ENCODE data around the gene NCAPD3.
"Not testable (repeated sequence)": the region's sequence is repeated elsewhere in the genome, so short reads cannot be mapped to it uniquely, and the experiment has no call there.

Gene NCAPD3

DNA sequence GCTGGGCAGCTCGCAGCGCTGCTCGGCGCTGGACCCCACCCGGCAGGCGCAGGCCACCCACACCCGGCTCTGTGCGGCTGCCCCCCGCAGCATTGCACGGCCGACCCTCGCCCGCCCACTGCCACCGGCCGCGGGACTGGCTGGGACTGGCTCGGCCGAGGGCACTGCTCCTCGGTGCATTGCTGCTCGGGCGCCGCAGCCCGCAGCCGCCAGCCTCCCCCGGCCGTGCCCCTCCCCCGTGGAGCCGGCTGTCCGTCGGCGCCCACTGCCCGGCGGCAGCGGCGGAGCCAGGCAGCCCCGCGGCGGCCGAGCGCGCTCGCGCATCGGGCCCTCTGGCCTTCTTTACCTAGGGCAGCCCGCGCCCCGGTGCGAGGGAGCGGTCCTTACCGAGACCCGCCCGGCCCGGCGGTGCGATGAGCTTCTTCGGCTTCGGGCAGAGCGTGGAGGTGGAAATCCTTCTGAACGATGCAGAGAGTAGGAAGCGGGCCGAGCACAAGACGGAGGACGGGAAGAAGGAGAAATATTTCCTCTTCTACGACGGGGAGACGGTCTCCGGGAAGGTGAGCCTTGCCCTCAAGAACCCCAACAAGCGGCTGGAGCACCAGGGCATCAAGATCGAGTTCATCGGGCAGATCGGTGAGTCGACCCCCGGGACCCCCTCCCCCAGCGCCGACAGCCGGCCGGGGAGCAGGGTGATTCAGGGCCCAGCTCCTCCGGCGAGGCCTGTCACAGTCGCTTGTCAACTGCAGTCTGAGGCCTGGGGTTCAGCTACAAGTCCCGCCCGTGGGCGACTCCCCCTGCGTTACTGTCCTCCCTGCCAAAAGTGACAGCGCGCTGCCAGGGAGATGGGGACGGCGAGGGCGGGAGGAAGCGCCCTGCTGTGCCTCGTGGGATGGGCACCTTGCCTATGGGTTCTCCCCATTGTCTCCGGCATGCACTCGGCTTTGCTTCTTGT is 1.2 kb upstream of the NCAPD3 start:
- DNase-seq (ENCODE audit: low read depth) = no peak

DNA sequence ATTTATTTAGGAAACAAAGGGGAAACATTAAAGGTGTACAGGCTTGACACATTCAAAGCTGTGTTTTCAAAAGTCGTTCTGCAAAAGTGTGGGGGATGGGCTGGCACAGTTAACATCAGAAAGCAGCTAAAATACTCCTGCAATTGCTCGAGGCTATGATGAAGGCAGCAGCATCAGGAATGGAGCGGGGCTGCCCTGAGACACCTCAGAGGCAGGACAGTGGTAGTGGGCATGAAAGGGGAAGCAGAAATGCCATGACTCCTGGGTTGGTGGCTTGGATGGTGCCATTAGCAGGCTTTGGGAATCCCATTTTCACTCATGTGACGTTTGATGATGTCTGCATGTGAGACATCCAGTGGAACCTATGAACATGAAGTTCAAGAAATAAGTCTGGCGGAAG is 646 bp downstream of the NCAPD3 start:
- no peak for DNase-seq (ENCODE audit: low read depth)

DNA sequence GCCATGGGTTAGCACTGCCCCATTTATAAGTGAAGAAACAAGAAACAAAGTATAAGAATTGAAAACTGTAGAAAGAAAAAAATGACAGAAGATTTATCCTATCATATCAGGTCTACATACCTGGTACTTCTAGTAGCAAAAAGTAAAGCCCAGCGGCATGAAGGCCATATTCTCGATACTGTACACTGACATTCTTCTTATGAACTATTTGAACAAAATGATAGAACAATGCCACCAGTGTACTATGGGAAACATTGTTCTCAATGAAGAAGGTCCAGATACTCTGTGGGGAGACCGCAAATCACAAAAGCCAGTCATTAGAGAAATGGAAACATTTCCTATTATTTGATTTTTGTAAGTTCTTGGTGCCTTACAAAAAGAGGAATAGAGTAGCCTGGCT is 7.0 kb downstream of the NCAPD3 start:
- no peak for DNase-seq (ENCODE audit: low read depth)

GRCh38 chr11:134215836-134216235 is 7.9 kb downstream of the NCAPD3 start:
- no peak for DNase-seq (ENCODE audit: low read depth)

DNA sequence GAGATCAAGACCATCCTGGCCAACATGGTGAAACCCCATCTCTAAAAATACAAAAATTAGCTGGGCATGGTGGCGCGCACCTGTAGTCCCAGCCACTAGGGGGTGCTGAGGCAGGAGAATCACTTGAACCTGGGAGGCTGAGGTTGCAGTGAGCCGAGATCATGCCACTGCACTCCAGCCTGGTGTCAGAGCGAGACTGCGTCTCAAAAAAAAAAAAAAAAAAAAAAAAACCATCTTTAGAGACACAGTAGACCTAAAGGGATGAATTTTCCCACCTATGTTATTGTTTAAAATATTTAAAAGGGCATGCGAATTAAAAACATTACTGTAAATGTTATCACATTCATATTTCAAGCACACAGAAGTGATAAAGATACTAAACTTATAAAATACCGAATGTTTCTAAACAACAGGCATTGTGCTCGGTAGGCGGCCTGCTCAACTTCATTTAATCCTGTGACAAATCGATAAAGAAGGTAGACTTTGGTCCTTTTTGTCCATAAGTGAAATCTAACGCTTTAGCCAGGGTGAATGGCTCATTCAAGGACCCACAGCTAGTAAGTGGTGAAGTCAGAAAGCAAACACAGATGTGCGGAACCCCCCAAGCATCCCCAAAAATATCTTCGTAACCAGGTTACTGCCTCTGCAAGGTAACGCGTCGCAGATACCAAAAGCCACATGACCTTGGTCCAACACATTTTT is 16.1 kb downstream of the NCAPD3 start:
- DNase-seq (ENCODE audit: low read depth) = no peak

DNA sequence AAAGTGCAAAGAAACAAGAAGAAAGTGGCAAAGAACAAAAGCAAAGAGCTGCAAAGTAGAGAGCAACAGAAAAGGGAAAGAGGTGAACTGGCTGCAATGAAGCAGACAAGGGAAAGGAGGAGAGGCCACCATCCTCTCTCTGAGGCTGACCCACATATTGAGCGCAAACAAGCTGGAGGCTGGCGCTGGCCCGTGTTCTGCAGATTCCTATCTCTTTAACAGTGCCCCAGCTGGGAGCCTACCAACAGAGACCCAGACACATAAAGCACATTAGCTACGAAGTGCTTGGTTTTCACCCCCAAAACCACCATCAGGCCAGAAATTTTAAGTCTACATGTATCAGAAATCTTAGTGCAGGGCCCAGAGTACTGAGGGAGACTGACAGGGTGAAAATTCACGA is 17.6 kb downstream of the NCAPD3 start:
- DNase-seq (ENCODE audit: low read depth) = no peak

DNA sequence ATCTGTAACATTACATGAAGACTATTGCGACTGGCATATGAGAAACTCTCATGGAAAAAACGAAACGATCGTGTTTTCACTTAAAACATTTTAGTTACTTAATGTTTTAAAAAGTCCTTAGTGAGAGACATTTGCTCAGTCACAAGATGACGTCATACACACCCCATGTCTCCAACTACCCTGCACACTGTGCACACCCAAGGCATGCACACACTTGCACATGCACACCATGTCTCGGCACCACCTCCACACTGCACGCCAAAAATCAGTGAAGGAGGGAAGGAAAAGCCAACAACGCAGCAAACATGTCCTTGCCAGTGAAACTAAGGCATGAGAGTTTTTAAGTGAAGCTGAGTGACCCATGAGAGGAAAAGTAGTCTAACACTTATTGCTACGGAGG is 18.0 kb downstream of the NCAPD3 start:
- DNase-seq (ENCODE audit: low read depth) = no peak

GRCh38 chr11:134202661-134203060 is 21.1 kb downstream of the NCAPD3 start:
- no peak for DNase-seq (ENCODE audit: low read depth)

DNA sequence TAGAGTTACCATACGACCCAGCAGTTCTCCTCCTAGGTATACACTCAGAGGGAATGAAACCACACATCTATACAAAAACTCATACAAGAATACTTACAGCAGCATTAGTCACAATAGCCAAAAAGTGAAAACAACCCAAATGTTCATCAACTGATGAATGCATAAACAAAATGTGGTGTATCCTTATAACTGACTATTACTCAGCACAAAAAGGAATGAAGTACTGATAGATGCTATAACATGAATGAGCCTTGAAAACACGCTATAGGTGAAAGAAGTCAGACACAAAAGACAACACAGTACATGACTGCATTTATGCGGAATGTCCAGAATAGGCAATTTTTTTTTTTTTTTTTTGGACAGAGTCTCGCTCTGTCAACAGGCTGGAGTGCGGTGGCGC is 23.1 kb downstream of the NCAPD3 start:
- DNase-seq (ENCODE audit: low read depth) = no peak

- no peak for DNase-seq (ENCODE audit: low read depth)
Observed at GRCh38 chr11:134199531-134199930, 24.2 kb downstream of the NCAPD3 start.

- no peak for DNase-seq (ENCODE audit: low read depth)
Observed at GRCh38 chr11:134196756-134197155, 27.0 kb downstream of the NCAPD3 start.

GRCh38 chr11:134188092-134188491 is 35.7 kb downstream of the NCAPD3 start:
- DNase-seq (ENCODE audit: low read depth) = not testable (repeated sequence)

DNA sequence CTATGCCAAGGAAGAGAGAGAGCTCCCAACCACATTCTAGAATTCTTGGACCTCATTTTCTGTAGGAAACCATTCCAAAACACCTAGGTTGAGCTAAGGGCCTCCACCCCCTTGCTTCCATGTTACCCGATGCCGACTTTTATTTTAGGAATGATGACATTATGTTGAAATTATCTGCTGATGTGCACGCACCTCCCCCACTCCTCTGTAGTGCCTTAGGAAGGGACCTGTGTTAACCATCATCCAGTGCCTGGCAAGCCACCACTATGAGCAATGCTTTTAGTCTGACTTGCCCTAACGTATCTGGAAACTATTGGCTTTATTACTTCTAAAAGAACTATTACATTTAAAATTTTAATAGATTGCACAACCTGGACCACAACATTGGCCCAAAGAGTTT is 42.1 kb downstream of the NCAPD3 start:
- DNase-seq (ENCODE audit: low read depth) = no peak

- no peak for DNase-seq (ENCODE audit: low read depth)
Observed at GRCh38 chr11:134178032-134178674, 45.6 kb downstream of the NCAPD3 start.

DNA sequence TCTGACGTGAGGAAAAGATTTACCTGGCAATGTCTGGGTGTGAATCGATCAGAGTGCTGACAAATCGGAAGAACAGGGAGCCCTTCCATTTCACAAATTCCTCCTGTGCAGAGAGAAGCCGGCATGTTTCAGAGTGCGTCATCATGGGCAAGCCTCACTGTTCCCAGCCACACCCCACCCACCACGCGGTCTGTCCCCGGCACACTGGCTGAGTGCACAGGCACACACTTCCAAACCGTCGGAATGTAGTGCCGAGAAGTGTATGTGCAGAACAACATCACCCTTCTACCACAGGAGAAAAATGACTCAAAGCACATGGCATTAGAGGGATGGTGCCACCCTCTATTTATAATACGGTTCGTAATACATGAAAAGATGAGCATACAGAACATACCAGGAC is 47.5 kb downstream of the NCAPD3 start:
- DNase-seq (ENCODE audit: low read depth) = no peak

- DNase-seq (ENCODE audit: low read depth) = no peak
Observed at GRCh38 chr11:134173296-134173695, 50.5 kb downstream of the NCAPD3 start.

- no peak for DNase-seq (ENCODE audit: low read depth)
Observed at GRCh38 chr11:134171951-134172350, 51.8 kb downstream of the NCAPD3 start.

DNA sequence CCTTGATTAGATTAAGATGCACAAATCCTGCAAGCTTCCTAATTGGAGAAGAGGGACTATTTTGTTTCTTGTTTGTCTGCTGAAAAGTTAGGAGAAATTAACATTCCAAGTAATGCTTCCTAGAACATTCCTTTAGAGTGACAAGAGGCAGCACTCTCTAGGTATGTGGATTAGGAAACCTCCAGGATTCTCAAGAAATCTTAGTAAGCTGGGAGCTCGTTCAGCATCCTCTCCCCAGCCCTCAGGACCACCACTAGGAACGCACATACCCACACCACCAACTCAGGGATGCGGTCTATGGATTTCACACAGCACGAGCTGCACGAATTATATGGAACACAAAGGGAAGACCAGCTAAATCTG is 52.9 kb downstream of the NCAPD3 start:
- DNase-seq (ENCODE audit: low read depth) = no peak

DNA sequence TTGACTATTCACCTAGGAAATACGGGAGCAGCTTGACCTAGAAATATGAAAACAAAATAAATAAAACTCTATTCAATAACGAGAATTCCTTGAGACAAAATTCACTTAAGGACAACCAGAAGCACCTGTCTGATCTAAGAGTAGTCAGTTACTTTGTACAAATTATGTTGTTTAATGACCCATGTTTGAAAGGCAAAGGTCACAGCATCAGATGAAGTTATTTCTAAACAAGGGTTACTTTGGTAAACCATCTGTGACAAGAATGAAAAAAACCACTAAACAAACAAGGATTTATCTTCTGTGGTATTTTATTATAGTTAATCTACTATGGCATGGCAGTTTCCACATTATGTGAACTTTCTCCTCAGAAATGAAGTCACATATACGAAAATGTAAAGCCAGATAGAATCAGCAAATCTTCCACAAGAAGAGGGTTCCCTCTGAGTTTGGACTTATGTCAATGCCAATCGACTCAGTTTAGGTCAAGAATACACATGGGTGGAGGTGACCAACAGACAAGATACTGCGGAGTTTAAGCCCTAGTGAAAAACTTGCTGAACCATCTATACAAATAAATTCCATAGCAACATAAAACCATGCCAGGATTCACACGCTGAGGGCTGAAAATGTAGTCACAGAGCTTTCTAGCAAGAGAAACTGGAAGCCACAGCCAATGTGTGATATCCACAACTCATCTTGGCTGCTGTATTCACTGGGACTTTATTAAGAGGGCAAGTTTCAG is 53.4 kb downstream of the NCAPD3 start:
- no peak for DNase-seq (ENCODE audit: low read depth)

DNA sequence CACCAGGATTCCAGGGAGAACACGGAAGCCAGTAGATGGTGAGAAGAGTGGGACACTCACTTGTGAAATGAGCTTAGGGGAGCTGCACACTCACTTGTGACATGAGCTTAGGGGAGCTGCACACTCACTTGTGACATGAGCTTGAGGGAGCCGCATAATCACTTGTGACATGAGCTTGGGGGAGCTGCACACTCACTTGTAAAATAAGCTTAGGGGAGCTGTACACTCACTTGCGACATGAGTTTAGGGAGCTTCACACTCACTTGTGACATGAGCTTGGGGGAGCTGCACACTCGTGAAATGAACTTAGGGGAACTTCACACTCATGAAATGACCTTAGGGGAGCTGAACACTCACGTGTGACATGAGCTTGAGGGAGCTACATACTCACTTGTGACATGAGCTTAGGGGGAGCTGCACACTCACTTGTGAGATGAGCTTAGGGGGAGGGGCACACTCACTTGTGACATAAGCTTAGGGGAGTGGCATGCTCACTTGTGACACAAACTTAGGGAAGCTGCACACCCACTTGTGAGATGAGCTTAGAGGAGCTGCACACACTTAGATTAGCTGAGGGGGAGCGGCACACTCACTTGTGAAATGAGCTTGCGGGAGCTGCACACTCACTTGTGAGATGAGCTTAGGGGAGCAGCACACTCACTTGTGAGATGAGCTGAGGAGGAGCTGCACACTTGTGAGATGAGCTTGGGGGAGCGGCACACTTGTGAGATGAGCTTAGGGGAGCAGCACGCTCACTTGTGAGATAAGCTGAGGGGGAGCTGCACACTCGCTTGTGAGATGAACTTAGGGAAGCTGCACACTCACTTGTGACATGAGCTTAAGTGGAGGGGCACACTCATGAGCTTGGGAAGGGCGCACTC is 59.0 kb downstream of the NCAPD3 start:
- no peak for DNase-seq (ENCODE audit: low read depth)

- DNase-seq (ENCODE audit: low read depth) = no peak
Observed at GRCh38 chr11:134159652-134160051, 64.1 kb downstream of the NCAPD3 start.

Measured in GM04504 (cell line).